Mammary epithelial cell (primary cell): ENCODE measurements around the gene RHOXF2.

Experiments
- CTCF ChIP-seq, 2 donors: IDR thresholded peaks in 1 of 2; conservative IDR thresholded peaks in 1 of 2; 2 replicates each; pipeline ENCODE4 v1.5.1; 2011 to 2012; ENCODE audit warnings: inconsistent platforms in 2 of 2, low read length in 2 of 2, mild to moderate bottlenecking in 2 of 2, control low read depth in 1 of 2, low read depth in 1 of 2; ENCODE audit not compliant: insufficient read depth in 1 of 2; ENCODE audit errors: extremely low read depth in 1 of 2
- EZH2 ChIP-seq: IDR thresholded peaks from 2 replicates; pipeline ENCODE4 v1.6.1; 2012; ENCODE audit warnings: low read length, inconsistent platforms, borderline replicate concordance

- TF ChIP-seq CTCF (conservative IDR thresholded peaks at IDR 0.05 in 1 of 2, IDR thresholded peaks at IDR 0.05 in 1 of 2; ENCODE audit: extremely low read depth in 1 of 2, insufficient read depth in 1 of 2, low read depth in 1 of 2, low read length in 2 of 2): no peak
- no peak for TF ChIP-seq EZH2
Observed at GRCh38 chrX:120147537-120147936, 10.9 kb upstream of the RHOXF2 start.
